ENCODE results near the gene PCMT1.
"Not testable (repeated sequence)": the region's sequence is repeated elsewhere in the genome, so short reads cannot be mapped to it uniquely, and the experiment has no call there.

Gene PCMT1

GRCh38 chr6:149749594-149750135, at the start of gene PCMT1:
Gene PCMT1, plus strand, starts transcription at chr6:149749741. Its CDS starts 161 bp downstream, at chr6:149749902.
- peak; percentile 5 to 94 (median 81) for DNase-seq

- DNase-seq = no peak
Observed at GRCh38 chr6:149701714-149702113, 47.8 kb upstream of the PCMT1 start.

GRCh38 chr6:149711711-149712110, 37.8 kb upstream of the PCMT1 start:
- no peak for DNase-seq

- DNase-seq = no peak
Observed at GRCh38 chr6:149714442-149714841, 35.1 kb upstream of the PCMT1 start.

GRCh38 chr6:149716181-149716963, 33.2 kb upstream of the PCMT1 start:
- DNase-seq = no peak

GRCh38 chr6:149717255-149717587, 32.3 kb upstream of the PCMT1 start:
- DNase-seq = no peak

GRCh38 chr6:149717588-149718458, 31.7 kb upstream of the PCMT1 start, which contains the start of gene LATS1:
Gene LATS1, minus strand, starts transcription at chr6:149718101. Its CDS starts 15,975 bp downstream, at chr6:149702126.
- DNase-seq = peak; percentile 50 to 94 (median 86)

GRCh38 chr6:149719531-149719930, 30.0 kb upstream of the PCMT1 start:
- no peak for DNase-seq

GRCh38 chr6:149723262-149723661, 26.3 kb upstream of the PCMT1 start:
- DNase-seq = no peak

GRCh38 chr6:149723771-149724417, 25.6 kb upstream of the PCMT1 start:
- DNase-seq = peak in 6 of 14 donors; percentile 3 to 11 (median 6)

- no peak for DNase-seq
Observed at GRCh38 chr6:149725785-149726184, 23.8 kb upstream of the PCMT1 start.

GRCh38 chr6:149727793-149728498, 21.6 kb upstream of the PCMT1 start:
- no peak for DNase-seq

- no peak for DNase-seq
Observed at GRCh38 chr6:149728499-149729234, 20.9 kb upstream of the PCMT1 start.

- no peak for DNase-seq
Observed at GRCh38 chr6:149729824-149730223, 19.7 kb upstream of the PCMT1 start.

- no peak for DNase-seq
Observed at GRCh38 chr6:149733089-149733720, 16.3 kb upstream of the PCMT1 start.

GRCh38 chr6:149734915-149735314, 14.6 kb upstream of the PCMT1 start:
- no peak for DNase-seq

GRCh38 chr6:149745252-149745651, 4.3 kb upstream of the PCMT1 start:
- not testable (repeated sequence) for DNase-seq

- DNase-seq = peak; percentile 0 to 89 (median 81)
Observed at GRCh38 chr6:149746147-149746946, 3.2 kb upstream of the PCMT1 start, which contains the start of gene NUP43. Gene NUP43, minus strand, starts transcription at chr6:149746529. Its CDS starts 34 bp downstream, at chr6:149746495.

- DNase-seq = not testable (repeated sequence)
Observed at GRCh38 chr6:149749082-149749593, 403 bp upstream of the PCMT1 start.
